HG02623 (cell line): Measurements from ENCODE around the gene DNAH17.

Source experiments
- ATAC-seq: cut with Tn5 transposase; IDR thresholded peaks from one replicate; pipeline ENCODE4 v1.9.1; 2021; ENCODE audit warnings: moderate library complexity; ENCODE audit not compliant: unreplicated experiment

Gene DNAH17

DNA sequence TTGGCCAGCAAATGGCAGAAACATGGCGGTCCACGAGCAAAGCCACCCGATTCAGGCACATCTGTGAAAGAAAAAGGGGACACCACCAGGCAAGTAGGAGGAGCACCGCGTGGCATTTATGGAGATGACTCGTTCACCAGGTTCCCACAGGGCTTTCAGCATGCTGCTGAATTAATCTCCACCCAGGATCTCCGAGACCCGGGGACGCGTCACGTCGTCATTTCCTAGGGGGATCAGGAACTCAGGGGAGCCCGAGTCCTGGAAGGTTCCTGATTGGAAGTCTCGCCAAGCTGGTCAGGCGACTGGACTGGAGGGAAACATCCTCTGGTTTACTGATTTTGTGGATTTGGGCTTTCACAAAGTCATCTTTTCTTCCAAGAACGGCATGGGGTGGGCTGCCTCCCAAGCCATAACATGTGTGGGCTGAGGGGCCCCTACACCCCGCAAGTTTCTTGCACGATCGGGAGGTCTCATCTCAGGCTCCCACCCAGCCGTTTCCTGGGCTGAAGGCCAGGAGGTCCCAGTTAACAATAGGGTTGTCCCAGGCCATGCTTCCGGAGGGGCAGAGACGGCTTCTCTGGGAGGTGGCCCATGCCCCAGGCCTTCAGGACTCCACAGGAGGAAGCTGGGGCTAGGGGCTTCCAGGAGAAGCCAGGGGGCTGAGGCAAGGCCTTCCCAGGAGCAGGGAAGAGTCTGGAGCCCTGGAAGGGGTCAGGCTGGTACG, 645 bp downstream of the DNAH17 start:
- ATAC-seq = no peak

DNA sequence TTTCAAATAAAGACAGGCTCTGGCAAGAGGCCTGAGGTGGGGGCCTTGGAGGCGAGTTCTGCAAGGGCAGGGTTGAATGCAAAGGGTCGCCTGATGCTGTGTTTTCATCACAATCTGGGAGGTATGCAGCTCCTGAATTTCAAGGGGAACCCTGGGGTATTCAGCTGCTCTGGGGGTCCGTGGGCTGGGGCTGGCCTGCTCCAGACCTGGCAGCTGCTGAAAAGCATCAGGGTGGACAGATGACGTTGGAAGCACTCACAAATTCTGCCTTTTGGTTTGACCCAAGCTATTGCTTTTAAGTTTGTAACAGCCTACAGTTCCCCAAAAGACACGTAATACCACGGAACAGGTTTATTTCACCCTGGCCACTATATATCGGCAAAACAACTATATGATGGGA, 1.3 kb downstream of the DNAH17 start:
- no peak for ATAC-seq

DNA sequence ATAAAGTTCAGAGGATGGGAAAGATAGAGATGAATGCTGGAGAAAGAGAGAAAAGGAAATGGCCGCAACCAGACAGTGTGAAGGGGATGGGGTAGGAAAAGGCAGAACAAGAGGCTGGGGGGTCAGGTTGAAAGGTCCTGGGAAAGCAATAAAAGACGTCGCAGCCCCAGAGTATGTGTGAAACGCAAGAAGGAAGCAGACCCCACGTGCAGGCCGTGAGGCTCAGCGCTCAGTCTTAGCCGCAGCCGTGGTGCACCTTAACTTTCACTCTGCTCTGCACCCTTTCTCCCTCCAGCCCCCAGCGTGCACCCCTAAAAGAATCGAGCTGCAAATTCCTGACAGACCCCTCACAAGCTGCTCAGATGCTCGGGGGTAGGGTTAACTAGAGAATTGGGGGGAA, 1.9 kb downstream of the DNAH17 start:
- no peak for ATAC-seq

DNA sequence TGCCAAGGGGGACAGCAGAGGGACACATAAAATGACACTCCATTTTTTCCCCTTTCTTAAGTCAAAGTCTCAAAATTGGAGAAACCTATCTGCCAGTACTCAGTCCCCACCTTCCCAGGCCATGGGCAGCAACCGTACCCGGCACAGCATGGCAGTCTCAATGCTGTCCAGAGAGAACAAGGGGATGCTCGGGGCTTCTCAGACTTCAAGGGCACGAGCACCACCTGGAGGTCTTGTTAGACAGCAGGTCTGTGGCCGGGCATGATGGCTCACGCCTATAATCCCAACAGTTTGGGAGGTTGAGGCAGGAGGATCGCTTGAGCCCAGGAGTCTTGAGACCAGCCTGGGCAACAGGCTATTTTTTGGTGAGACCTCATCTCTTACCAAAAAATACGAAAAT, 3.2 kb downstream of the DNAH17 start:
- no peak for ATAC-seq

DNA sequence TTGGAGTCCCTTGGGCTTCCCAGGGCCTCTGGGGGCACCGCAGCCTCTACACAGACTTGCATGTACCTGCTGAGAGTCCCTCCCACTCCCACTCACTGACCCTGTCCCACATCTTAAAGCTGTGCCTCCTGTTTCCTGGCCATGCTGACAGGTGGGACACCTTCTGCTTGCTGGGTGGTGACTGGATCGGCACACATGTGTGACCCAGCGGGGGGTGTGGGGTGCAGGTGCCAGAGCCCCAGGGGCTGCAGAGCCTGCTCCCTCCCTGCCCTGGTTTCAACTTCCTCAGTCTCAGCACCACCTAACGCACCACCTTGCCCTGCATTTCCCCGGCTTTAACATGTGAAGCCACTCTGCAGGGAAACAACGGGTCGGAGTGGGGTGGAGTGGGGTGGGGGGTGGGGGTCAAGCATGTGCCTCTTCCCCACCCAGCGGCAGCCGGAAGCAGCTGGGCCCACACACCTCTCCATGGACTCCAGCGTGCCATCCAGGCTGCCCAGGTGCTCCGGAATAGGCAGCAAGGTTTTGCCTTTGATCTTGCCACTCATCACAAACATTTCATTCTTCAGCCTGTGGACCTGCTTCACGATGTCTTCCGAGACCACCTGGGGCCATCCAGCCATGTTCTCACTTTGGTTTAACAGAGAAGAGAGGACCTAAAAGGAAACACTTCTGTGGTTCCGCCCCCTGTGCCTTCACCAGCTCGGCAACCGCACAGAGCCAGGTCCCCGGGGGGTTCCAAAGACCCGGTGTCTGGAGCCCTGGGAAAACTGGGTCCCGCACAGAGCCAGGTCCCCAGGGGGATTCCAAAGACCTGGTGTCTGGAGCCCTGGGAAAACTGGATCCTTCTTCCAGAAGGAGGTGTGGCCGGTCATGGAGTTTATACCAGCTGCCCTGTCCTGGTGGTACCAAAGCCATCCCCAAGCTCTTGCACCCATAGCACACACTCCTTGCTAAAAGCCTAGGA, 4.7 kb downstream of the DNAH17 start:
- ATAC-seq = no peak

DNA sequence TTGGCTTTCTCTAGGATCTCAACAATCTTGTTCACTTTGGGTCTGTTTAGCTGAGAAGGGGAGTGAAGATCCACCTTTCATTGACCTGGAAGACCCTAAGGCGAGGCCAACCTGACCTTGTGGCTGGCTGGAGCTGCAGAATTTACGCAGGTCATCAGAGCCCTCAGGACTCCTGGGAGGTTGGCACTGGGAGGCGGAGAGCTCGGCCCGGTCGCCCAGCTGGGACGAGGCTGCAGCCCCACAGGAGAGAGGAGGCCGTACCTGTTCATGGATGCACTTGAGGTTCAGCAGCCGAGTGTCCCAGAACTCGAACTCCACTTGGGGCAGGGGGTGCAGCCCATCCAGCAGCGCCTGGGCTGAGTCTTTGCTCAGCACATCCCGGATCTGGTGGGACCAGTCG, 5.9 kb downstream of the DNAH17 start:
- no peak for ATAC-seq

DNA sequence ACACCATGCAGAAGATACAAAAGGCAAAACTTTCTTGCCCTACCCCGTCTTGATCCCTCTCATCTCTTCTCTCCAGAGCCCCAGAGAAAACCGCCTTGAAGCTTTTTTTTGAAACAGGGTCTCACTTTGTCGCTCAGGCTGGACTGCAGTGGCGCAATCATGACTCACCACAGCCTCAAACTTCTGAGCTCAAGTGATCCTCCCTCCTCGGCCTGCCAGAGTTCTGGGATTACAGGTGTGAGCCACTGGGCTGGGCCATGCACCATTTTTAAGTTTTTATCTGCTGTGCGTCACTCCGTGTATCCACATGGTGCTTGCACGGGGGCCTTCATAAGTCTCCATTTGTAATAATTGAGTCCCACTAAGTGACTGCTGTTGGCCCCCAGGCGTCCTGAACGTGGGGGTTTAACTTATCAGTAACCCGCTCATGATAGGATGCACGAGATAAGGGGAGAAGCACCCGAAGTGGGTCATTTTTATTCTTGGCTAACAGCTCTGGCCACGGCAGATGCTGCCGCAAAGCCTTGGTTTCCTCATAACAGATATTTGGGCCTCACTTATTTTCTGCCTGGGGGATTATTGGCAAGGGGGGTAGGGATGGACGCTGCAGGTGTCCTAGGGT, 8.6 kb downstream of the DNAH17 start:
- ATAC-seq = no peak

DNA sequence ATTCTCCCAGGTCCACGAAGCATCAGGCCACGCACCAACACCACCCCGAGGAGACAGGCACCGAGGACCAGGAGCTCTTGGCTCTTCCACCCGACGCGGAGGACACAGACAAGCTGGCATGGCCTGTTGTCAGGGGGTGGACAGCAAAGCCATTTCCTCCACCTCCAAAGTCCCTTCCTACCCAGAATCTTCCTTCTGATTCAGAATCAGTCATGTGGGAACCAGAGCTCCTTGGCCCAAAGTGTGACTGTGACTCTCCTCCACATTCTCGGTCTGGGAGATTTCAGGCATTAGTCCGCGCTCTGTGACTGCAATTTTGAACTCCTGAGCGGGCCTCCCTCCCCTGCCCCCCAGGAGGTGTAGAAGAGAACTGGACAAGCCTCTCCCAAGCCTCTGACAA, 9.2 kb downstream of the DNAH17 start:
- ATAC-seq = no peak

DNA sequence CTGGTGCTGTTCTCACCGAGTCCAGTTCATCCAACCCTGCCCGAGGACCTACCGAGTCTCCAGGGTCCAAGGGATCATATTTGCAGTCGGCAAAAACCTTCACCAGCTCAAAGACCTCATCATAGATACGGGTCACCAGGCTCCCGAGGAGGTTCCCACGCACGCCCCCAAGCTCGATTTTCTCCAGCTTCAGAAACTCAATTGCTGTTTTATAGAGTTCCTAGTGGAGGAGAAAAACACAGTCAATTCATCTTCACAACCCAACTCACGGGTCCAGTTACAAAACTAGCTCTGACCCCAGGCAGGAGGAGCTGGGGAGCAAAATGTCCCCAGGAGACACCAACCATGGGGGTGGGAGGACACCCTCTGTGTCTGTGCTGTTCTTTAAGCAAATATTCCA, 10.2 kb downstream of the DNAH17 start:
- ATAC-seq = no peak

DNA sequence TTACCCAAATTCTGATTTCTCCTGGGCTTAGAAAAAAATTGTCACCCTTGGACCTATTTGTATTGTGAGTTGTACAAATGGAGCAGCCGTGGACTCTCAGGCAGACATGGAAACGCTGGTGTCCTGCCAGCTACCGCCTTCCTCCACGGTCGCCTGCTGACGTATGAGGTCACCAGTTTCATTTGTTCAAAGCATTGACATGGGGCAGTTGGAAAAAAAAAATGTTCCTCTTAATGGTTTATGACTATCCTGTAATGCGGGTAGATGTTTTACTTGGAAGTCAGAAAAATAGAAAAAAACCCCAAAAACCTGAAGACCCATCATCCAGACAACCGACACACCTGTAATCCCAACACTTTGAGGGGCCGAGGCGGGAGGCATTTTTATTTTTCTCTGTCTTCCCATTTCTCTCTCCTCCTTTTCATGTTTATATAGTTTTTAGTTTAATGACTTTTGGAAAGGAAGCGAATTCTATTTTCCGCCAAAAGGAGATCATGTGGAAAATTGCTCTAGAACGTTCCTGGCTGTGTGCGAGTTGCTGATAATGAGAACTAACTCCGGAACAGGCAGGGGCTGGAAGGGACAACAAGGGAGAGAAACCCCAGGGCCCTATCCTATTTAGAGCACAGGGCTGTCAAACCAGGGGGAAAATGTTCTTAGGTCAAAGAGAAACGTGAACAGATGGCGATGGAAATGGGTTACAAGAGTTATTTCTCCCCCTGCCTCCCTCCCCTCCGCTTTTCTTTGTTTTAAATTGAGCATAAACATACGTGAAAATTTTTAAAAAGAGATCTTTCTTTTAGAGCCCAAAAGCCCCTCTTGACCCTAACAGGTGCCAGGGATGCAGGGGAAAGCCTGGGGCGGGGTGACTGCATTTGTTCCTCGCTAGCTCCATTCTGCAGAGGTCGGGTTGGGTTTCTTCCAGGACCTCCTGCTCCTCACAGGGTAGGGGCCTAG, 13.7 kb downstream of the DNAH17 start:
- ATAC-seq = no peak

DNA sequence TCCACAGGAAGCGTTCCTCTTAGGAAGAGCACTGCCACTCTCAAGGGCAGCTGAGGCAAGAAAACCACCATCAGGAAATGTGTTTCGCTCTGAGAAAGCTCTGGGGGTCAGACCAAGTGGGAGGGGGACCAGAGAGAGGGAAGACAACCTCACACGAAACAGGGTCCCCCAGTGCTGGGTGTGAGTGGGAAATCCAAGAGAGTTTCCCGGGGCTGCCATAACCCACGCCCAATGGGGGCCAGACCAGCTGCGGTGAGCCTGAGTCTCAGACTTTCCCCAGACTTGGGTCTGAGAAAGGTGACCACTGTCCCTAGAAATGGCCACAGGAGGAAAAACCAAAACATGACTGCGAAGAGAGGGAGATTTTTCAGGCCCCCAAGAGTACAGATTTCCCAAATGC, 14.5 kb downstream of the DNAH17 start:
- no peak for ATAC-seq

DNA sequence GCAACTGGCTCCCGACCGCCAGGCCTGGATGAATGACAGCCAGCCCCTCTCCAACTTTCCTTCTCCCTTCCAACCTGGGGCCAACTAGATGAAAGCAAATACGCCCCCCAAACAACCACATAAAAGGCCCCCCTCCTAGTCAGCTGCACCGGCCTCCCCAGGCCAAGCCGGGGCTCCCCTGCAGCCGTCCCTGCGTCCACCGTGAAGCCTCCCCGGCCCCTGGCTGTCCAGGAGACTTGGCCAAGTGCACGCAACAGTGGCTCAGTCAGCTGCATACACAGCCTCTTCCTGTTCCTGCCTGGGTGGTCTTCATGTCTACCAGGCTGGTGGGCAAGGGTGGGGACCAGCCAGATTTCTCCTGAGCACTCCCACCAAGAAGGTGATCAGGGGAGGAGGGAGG, 16.0 kb downstream of the DNAH17 start:
- ATAC-seq = no peak

DNA sequence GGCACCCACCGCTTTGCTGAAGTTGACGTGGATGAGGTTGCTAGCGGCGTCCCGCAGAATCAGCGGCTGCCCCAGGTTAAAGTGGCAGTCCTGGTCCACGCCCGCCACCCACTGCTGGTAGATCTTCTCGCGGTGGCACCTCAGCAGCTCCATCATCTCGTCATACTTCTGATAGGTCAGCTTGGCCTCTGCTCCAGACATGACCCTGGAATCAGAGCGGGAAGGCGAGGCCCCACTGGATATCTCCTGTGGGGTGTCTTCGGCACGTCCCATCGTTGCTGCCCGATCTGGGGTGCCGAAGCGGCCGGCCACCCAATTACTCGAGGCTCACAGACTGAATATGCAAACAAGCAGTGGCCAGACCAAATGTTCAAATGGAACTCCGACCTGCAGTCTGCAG, 16.5 kb downstream of the DNAH17 start:
- ATAC-seq = no peak

DNA sequence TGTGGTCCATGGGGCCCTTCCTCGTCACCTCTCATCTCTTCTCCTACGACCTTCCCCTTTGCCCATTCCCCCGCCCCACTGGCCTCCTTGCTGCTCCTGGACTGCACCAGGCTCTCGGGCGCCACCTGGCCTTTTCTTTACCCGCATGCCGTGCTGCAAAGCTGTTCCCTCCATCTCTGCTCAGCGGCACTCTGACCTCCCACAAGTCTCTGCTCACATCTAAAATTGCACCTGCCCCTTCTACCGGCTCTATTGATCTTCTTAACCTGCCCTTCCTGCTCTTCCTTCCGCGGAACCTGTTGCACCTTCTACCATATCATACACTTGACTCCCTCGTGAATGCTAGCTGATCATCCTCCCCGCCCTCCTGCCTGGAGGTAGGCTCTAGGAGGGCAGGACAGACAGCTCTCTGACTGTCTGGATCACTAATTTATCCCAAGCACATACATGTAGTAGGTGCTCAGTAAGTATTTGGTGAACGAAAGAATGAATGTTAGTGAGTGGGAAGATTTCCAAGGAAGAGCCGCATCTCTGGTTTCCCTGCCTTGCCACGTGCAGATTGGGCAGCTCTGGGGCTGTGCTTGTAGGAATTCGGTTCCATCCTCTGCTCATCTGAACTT, 17.3 kb downstream of the DNAH17 start:
- ATAC-seq = no peak

DNA sequence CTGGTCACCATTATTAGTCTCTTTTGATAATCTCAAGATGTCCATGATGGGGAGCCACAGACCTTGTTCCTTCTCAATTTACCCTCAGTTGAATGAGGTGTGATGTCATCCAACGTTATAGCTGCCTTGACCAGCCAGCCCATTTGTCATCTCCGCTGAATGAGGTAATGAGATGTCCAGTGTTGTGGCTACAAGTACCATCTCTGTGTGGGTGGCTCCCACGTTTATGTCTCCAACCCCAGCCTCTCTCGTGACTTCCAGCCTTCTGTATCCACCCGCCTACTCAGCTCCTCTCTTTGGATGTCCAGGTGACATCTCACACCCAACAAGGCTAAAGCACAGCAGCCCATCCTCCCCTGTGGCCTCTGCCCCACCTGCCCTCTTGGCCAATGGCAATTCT, 18.2 kb downstream of the DNAH17 start:
- ATAC-seq = no peak

DNA sequence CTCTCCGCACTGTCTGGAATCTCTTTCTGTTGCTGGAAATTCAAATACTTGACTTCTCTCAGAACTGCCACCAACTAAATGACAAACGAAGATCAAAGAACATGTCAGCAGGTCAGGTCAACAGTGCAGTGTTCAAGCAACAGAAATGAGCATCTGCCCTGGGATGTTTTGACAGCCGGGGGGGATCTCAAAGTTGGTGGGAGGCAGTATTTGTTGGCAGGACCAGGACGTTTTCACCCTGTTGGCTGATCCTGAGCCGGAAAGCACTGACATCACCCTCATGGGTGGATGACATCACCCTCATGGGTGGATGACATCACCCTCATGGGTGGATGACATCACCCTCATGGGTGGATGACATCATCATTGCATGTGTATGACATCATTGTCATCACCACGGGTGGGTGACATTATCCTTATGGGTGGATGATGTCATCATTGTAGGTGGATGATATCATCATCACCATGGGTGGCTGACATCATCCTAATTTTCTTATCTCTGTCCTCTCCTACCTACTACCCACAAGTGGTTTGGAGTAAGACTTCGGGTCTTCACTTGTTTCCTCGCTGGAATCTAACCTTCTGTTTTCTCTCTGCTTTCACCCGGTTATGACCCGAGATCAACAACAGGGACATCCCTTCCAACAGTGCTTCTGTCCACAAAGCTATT, 18.9 kb downstream of the DNAH17 start:
- ATAC-seq = no peak

DNA sequence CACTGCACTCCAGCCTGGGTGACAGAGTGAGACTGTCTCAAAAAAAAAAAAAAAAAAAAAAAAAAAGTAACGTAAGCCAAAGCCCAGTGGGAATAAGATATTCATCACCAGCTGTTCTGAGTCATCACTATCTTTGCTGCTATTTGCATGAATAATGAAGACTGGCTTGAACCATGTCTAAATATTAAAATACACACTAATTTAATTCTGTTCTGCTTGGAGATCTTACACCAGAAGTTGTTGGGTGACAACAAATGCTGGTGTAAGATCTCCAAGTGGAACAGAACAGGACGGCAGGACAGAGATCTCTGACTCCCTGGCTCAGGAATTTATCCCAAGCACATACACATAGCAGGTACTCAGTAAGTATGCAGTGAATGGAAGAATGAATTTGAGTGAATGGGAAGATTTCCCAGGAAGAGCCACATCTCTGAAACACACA, 19.6 kb downstream of the DNAH17 start:
- ATAC-seq = no peak

DNA sequence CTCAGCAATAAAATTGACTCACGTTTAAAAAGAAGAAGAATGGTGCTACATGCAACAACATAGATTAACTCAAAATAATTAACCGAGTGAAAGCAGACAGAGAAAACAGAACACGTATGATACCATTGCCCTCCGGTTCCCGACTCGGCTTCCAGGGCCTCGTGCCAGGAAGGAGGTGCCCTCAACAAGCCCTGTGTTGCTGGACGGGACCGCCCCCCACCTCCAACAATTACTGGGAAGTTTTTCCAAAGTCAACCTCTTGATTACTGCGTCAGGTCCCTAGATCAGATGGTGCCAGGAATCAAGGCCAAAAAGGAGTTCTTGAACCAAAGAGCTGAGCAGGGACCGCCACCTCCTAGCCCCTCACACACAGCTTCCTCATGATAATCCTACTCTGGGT, 20.4 kb downstream of the DNAH17 start:
- no peak for ATAC-seq

DNA sequence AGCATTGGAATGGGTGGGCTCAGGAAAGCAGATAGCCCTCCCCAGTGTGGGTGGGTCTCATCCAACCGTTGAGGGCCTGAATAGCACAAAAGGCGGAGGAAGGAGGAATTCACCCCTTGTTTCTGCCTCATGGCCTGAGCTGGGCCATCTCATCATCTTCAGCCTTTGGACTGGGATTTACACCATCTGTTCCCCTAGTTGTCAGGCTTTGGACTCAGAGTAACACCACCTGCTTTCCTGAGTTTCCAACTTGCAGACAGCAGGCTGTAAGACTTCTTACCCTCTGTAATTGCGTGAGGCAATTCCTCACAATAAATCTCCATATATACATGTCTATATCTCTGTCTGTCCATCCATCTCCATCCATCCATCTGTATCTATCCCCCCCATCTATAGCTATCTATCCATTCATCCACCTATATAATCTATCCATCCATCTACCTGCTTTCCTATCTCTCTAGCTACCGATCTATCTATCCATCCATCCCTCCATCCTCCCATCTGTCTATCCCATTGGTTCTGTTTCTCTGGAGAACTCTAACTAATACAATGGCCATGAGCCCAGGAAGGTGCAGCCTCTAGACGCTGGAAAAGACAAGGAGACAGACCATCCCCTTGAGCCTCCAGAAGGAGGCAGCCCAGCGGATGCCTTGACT, 21.3 kb downstream of the DNAH17 start:
- ATAC-seq = no peak
